ENCODE measurements around the gene MTHFS.
"Not testable (repeated sequence)": the region's sequence is repeated elsewhere in the genome, so short reads cannot be mapped to it uniquely, and the experiment has no call there.

MTHFS gene

DNA sequence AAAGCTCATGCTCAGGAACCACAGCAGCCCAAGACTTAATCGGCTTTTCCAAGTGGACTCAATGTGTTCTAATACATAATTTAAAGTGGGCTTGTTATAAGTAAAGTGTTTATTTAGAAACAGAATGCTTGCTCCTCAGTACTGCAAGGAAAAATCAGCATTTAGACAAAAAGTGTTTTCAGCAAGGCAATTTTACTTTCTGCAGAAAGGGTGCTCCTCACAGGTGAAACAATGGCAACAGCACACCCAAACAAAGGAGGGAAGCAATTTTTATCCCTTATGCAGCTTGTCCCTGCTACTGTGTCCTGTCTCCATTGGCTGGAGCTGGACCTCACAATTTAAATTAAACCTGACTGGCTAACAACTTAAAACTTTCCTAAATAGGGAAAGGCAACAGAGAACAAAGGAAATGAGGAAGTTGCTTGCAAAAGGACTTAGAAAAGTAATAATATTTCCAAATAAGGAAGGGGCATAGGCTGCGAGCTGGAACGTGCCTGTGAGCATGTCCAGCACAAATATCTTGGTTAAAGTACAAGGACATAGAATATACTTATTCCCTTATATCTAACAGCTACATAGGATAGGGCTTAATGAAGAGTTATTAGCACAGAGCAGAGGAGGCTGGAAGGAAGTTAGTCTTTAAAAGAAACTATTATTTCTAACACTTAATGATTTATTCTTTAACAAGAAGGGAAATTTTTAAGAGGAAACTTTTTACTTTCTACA is 19.1 kb upstream of the MTHFS start:
- not testable (repeated sequence) for DNase-seq

DNA sequence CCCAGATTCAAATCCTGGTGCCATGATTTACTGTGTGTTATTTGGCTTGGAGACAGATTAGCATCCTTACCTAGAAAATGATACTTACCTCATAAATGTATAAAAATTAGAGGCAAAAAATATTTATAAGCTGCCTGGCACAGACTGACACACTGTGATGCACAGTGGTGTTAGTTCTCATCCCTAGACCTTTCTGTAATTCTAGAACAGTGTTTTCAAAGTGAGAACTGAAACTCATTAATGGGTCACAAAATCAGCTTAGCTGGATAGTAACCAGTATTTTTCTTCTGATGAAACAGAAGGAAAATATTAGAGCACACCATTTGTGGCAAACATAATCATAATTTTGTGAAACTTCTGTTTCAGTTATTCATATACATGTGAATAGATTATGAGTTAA is 17.9 kb upstream of the MTHFS start:
- no peak for DNase-seq

DNA sequence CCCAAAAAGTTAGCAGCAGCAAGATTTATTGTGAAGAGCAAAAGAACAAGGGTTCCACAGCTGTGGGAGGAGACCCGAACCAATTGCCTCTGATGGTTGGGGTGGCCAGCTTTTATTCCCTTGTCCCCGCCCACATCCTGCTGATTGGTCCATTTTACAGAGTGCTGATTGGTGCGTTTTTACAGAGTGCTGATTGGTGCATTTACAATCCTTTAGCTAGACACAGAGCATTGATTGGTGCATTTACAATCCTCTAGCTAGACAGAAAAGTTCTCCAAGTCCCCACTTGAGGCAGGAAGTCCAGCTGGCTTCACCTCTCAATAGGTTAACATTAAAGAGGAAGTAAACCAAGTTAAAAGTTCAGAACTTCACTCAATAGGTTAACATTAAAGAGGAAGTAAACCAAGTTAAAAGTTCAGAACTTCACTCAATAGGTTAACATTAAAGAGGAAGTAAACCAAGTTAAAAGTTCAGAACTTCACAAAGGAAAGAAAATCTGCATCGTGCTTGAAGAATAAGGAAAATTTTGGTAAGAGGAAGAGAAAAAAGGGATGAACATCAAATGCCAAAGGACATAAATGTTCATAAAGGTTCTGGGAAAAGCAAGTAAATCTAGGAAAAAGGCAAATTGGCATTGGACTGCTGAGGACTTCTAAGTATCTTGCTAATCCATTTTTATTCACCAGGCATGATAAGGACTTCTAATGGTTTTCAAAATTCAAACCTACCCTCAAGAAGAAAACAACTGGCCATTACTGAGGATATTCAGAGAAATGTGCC is 12.9 kb upstream of the MTHFS start:
- DNase-seq: not testable (repeated sequence)

DNA sequence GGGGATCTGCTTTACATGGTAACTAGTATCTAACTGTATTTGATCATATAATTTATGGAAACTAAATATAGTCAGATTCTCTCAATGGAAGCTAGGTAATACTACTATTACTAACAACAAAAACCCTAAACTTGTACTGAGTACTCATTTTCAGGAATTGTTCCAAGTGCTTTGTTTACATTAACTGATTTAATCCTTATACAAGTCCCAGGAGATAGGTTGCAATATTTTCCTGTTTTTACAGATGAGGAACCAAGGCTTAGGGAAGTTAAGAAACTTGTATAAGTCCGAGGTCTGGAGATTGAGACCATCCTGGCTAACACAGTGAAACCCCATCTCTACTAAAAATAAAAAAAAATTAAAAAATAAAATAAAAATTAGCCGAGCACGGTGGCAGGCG is 7.5 kb upstream of the MTHFS start:
- DNase-seq: no peak

DNA sequence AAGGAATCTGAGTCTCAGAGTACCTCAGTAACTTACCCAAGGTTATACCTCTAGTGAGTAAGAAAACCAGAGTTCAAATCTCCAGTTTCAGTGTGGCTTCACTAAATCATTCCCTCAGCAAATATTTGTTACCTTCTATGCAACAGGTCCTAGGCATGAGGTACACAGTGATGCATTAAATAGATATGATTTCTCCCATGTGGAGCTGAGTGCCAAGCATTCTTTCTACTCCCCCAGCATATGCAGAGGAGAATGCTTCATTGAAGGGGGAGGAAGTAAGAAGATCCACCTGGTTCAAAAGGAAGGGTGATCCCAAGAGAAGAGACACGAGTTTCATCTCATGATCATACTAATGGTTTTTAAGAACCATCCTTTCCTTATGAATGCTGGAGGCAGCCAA is 6.8 kb upstream of the MTHFS start:
- no peak for DNase-seq

DNA sequence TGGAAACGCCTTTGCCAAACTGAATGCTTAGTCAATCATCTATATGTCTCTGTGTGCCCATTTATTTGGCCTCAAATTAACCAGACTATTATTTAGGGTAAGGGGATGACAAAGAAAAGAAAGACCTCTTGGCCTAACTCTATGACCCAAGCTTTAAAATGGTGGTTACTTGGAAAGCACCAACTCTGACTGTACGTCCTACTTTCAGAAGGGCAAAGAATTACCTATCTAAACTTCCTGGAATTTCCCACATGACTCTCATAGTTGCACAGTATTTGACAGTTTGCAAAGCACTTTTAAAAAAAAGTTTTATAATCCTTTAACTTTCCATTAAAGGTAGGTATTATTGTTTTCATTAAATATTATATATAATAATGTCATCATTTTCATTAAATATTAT is 6.3 kb upstream of the MTHFS start:
- no peak for DNase-seq

DNA sequence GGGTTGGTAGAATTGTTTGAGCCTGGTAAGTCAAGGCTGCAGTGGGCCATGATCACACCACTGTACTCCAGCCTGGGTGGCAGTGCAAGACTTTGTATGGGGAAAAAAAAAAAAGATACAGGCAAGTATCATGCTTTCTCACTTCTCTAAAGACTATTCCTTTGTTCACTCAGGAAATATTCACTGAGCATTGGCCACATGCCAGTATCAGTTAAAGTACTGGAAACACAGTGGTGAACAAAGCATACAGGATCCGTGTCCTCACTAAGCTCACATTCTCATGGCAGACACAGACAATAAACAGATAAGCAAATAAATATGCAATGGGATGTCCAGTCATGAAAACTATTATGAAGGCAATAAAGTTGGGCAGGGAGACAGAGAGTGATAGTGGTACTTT is 5.1 kb upstream of the MTHFS start:
- DNase-seq: no peak

DNA sequence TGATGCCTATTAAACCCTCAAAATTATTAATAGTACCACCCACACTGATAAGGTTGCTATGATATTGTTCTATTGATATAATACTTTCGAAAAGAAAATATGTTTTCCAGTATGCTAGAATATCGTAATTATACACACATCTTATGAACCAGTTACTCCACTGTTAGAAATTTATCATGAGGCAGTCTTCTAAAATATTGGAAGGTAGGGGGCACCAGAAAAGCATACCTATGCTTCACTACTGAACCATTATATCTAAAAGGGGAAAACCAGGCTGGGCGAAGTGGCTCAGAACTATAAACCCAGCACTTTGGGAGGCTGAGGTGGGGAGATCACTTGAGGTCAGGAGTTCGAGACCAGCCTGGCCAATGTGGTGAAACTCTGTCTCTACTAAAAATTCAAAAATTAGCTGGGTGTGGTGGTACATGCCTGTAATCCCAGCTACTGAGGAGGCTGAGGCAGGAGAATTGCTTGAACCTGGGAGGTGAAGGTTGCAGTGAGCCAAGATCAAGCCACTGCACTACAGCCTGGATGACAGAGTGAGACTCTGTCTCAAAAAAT is 4.1 kb upstream of the MTHFS start:
- DNase-seq: not testable (repeated sequence)

DNA sequence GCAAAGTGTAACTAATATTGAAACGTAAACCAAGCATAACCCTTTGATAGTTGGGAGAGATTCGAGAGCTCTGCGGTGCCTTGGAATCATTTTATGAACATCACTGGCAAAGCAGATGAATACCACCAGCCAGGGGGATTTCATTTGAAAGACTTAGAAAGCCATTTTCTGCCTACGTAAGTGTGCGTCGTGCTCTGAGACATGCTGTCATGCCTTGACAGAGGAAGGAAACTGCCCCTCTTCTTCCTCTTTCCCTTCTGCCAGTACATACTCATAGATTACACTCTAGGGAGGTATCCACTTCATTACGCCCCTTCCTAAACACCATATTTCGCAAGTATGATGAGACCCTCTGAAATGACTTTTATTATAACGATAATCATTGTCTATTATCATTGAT is 3.3 kb upstream of the MTHFS start:
- DNase-seq: no peak

DNA sequence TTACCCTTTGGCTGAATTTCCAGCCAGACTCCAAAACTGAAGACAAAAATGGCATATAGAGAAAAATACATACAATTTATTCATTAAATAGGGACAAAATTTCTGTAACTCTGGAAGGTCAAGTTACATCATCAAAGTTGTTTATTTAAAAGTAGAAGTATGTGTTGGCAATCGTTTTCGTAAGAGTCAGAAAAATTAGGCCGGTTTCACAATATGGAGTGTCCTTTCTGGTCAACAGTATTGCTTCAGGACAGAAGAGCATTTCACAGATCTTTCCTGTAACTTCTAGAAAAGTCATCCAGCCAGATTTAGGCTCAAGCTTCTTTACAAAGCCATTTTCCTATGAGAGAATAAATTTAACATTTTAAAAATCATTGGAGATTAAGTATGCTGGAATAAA is 2.0 kb upstream of the MTHFS start:
- not testable (repeated sequence) for DNase-seq

DNA sequence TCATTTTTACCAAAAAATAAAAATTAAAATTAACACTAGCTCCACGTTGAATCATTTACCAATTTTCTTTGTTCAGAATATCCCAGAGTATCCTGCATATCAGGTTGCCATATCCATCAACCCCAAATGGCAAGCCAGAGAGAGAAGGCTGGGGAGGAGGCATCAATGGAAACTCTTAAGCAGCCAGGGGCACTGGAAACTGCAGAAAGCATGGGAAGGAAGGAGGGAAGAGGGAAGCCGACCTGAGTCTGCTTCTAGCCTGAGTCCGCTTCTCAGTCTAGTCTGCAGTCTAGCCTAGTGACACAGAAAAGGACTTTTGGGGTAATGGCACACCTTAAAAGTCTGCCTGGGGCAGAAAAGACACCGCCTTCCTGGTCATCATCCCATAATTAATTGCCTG is 1.6 kb upstream of the MTHFS start:
- DNase-seq: no peak

DNA sequence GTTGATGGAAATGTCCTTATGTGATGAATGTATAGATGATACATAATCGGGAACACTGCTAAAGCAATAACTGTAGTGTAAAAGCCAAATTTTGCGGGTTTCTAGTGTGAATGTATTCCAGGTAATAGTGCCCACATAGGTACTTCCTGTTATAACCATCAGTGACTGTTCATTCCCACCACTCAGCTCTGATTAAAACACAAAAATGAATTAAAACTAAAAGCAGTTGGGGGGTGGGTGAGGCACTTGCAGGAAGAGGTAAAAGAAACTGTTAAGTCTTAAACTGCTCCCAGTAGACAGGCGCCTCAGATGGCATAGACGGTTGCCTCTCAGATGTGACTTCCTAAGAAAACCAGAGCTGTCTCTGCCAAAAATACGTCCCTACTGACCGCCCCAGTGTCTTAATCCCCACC is 893 bp upstream of the MTHFS start:
- no peak for DNase-seq

DNA sequence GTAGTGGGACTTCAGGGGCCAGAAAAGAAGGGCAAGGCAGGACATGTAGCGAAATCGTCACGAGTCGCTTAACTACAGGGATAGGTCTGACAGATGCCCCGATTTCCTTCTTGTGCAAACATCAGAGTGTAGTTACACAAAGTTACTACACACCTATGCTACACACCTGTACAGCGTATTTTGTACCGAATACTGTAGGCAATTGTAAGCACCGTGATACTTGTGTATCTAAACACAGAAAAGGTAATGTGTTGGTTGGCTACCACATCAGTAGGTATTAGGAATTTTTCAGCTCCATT is 515 bp upstream of the MTHFS start:
- no peak for DNase-seq

DNA sequence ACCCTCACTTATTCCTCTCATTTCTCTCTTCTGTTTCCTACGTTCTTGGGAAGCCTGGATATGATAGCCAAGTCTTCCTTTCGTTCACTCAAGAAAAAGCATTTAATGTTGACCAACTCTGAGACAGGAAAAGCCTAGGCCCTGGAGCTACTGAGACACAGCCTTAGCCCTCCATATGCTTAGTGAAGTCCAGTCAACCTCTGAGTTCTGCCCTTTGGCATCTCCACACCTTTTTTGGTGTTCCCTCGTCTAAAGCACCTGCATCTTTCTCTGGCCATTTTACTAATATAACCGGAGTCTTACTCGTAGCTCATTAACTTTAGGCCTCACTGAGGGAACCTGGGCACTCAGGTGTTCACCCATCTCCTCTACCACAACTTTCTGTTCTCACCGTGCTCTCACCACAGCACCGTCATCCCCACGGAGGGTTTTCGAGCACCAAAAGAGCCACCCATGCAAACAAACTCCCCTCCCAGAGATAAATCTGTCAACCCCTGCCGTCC is 632 bp downstream of the MTHFS start:
- DNase-seq: no peak

DNA sequence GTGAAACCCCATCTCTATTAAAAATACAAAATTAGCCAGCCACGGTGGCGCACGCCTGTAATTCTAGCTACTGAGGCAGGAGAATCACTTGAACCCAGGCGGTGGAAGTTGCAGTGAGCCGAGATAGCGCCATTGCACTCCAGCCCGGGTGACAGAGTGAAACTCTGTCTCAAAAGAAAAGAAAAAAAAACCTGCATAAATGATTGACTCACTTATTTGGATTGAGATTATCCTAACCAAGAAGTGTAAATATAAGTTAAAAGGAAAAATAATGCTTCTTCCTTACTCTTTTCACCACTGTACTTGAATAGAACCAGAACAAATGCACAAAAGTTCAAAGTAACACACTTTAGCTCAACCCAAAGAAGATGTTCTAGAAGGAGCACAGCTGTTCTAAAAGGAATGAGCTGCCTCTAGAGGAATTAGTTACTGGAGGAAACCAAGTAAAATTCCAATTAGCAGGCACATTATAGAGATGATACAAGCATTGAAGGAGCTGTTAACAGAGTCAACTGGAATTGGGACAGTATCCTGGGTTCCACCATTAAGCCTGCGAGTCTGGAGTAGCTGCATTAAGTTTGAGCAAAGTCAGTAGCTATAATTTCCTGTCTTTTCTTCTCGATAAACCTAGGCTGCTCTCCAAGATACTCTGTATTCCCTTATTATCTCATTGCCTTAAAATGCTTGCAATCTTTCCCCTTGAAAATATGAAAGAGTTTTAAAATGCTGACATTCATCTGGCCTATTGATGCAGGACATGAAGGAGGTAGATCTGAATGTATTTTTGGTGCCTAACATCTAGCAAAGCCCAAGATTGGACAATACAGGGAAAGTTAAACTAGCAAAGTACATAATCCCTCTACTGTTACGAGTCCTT is 9.5 kb downstream of the MTHFS start:
- DNase-seq: no peak

DNA sequence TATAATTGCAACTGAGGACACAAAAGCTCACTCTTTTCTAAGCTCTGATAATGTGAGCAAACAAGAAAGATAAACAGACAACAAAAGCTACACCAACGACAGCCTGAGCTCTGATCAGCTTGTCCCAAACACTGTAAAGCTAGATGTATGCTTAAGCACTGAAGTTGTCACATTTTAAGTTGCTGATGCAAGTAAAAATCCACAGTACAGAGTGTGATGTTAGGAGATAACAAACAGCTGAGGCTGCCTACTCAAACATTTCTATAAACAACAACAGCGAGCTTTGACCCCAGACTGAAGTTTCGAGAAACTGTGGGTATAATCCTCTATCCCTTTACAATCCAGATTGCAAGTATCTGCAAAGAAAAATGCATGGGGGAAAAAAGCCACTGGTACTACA is 10.7 kb downstream of the MTHFS start:
- no peak for DNase-seq

DNA sequence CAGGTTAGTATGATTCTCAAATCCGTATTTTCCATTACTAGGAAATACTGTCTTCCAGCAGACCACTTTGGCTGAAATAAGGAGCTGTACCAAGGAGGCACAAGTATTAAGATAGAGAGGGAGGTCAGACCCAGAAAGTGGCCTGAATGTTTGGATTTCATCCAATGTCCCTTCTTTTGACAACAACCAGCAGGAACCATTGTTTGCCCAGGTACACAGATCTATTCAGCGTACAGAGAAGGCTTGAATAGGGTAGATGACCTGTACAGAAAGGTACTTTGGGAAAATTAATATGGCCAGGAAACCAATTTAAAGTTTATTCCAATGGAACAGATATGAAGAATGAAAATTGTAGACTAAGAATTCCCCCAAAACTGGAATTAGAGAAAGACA is 12.6 kb downstream of the MTHFS start:
- DNase-seq: no peak

DNA sequence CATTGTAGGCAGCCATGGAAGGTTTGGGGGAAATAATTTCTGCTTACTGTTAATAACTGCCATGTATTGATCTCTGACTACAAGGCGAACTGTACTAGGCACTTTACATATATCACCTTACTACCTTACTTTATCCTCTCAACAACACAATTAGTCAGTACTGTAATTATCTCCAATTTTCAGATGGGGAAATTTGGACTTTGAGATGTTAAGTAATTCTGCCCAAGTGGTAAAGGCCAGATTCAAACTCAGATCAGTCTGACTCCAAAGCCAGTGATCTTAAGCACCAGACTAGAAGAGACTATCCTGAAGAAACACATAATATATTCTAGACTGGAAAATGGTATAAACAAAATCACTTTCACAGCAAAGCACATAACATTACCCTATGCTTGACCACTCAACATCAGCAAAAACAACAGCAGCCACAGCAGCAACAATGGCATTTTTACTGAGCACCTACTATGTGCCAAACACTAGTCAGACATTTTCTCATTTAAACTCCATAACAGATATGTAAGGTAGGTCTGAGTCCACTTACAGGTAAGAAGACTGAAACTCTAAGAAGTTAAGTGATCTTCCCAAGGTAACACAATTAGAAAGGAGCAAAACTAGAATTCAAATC is 13.1 kb downstream of the MTHFS start:
- DNase-seq: no peak

DNA sequence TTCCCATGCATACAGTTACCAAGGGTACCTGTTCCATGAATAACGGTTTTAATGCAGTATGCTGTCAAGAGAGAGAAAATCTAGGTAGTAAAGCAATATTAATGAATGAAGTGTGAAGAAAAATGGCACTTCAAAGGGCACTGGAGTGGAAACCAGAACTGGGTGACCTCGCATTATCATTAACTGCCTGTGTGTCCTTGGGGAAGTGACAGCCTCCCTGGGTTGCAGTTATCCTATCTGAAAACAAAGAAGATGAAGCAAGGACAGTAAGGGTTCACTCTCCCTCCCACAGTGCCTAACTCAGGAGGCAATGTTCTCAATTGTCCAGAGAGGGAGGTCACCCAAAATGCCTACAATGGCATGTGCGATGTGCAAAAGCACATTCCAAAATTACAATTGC is 15.1 kb downstream of the MTHFS start:
- DNase-seq: no peak

DNA sequence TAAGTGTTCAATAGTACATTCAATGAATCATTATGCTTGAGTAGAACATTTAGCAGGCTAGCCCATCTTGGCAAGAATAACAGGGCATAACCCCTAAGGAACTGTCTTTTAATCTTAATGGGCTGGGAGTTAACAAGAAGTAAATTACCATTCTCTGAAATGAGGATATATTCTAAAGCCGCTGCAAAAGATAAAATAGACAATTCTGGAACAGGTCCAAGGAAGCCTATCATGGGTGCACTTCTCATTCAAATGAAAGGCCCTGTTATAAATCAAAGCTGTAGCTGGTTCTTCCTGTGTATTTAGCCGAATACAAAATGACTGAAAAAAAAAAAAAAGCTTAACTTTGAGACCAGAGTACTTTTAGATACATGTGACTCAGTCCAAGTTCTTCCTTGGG is 15.6 kb downstream of the MTHFS start:
- peak; percentile 79 for DNase-seq

DNA sequence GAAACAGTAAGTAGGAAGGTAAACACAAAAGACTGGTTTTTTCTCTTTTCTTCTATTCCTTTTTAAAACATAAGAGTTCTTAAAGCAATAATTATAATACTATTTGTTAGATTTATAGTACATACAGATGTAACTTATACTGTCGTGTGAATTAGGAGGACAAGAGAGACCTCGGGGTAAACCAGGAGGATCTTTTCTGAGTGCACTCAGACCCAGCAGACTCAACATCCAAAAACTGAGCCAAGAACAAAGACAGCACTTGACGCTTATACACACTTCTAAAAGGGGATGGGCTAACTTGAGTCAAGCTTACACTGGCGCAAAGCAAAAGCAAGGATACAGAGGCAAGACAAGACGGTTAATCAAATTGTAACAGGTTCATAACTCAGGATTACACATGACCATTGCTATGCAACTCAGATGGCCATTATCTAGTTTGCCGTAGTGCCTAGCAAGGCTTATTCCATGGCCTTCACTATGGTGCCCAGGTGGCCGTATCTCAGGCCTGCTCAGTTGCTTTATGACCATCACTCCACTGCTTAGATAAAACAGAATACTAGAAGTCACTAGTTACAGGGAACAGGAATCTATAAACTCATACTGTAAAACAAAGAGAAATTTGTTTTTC is 18.6 kb downstream of the MTHFS start:
- DNase-seq: no peak

DNA sequence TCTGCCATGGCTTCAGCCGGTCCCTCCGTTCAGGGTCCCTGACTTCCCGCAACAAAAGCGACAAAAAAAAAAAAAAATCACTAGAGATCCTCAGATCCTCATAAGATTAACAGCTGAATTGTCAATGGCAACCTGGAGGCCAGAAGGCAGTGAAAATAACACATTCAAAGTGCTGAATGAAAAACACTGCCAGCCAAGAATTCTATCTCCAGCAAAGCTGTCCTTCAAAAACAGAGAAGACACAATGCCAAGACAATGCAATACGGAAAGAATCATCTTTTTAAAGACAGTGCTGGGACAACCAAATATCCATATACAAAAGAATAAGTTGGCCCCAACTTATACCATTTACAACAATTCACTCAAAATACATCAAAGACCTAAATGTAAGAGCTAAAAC is 21.6 kb downstream of the MTHFS start:
- DNase-seq: no peak
